Peyer's patch (tissue), 4 donors: Measurements from ENCODE around the gene CHID1. TPM values are rescaled to one million over a fixed set of nuclear protein-coding genes. Genes with fewer than 3 reads are reported as not detected.

Experiments used
- DNase-seq, 3 donors: peaks; one replicate each; pipeline ENCODE4 v3.0.0-alpha.2; 2017 to 2019
- H3K27ac ChIP-seq, 4 donors: fragments of 200-600 bp; sonication (generic); one replicate each; pipeline ENCODE4 v1.5.1; 2016 to 2019
- H3K27me3 ChIP-seq, 2 donors: fragments of 200-600 bp; sonication (generic); one replicate each; pipeline ENCODE4 v1.5.1; 2019
- H3K36me3 ChIP-seq, 3 donors: fragments of 200-600 bp; sonication (generic); one replicate each; pipeline ENCODE4 v1.5.1; 2016 to 2019
- H3K4me1 ChIP-seq, 4 donors: fragments of 200-600 bp; sonication (generic); one replicate each; pipeline ENCODE4 v1.5.1; 2016 to 2019
- H3K4me3 ChIP-seq, 4 donors: fragments of 200-600 bp; sonication (generic); 1 replicate in 3 of 4; 2 replicates in 1 of 4; pipeline ENCODE4 v1.5.1; 2016 to 2019; ENCODE audit warnings: mild to moderate bottlenecking in 1 of 4
- H3K9me3 ChIP-seq, 4 donors: fragments of 200-600 bp; sonication (generic); one replicate each; pipeline ENCODE4 v1.5.1; 2016 to 2019; ENCODE audit warnings: mild to moderate bottlenecking in 1 of 4
- CTCF ChIP-seq, 6 experiments: fragments of 450-650 bp in 4 of 6; fragments of 200-600 bp in 2 of 6; sonication (generic) in 1 of 6; IDR thresholded peaks; one replicate each; pipeline ENCODE4 v1.5.1; 2017 to 2019; ENCODE audit warnings: antibody characterized with exemption in 6 of 6, mild to moderate bottlenecking in 3 of 6, moderate library complexity in 1 of 6
- POLR2A ChIP-seq, 2 donors: fragments of 450-650 bp; IDR thresholded peaks; one replicate each; pipeline ENCODE4 v1.5.1; 2017; ENCODE audit warnings: antibody characterized with exemption in 2 of 2, mild to moderate bottlenecking in 2 of 2, moderate library complexity in 2 of 2
- total RNA-seq, 4 donors: library from RNA; depleted of rRNA; stranded (reverse); fragments of >200 nt; gene quantifications; one replicate each; pipeline ENCODE4 v1.1.0, GENCODE V29; 2016

Gene CHID1
- total RNA-seq, 4 donors from 2014 or later, result 50.6 to 72.6 (median 57.2) TPM

- Histone ChIP-seq H3K27me3 (no peaks in the 10 kb centered on the region), H3K4me1 (peaks cover 0 to 36% (median 8%) of the 10 kb centered on the region in 4 donors), H3K27ac (peak overlapping the region in 3 of 4 donors; percentile 26 to 68 (median 34)), H3K4me3 (no peak overlapping the region), H3K36me3 (peaks cover 0 to 7% (median 0%) of the 10 kb centered on the region in 3 donors), H3K9me3 (no peaks in the 10 kb centered on the region)
- TF ChIP-seq CTCF (IDR thresholded peaks at IDR 0.05), result no peak
- TF ChIP-seq POLR2A (IDR thresholded peaks at IDR 0.05), result no peak
- no peak for DNase-seq
Measured at GRCh38 chr11:951507-951906, 40.9 kb upstream of the CHID1 start.

GRCh38 chr11:947744-948143 lies 37.1 kb upstream of the CHID1 start:
- H3K4me3 ChIP-seq, result no peak overlapping the region
- DNase-seq, result no peak
- H3K4me1 ChIP-seq, result peaks cover 0 to 7% (median 3%) of the 10 kb centered on the region in 4 donors
- no peak for TF ChIP-seq POLR2A (IDR thresholded peaks at IDR 0.05)
- no peak for TF ChIP-seq CTCF (IDR thresholded peaks at IDR 0.05)
- no peaks in the 10 kb centered on the region for H3K27me3 ChIP-seq
- no peak overlapping the region for H3K27ac ChIP-seq
- H3K36me3 ChIP-seq, result peaks cover 0 to 29% (median 0%) of the 10 kb centered on the region in 3 donors
- no peaks in the 10 kb centered on the region for H3K9me3 ChIP-seq

GRCh38 chr11:945986-946385 lies 35.4 kb upstream of the CHID1 start:
- DNase-seq, result no peak
- no peak for TF ChIP-seq CTCF (IDR thresholded peaks at IDR 0.05)
- TF ChIP-seq POLR2A (IDR thresholded peaks at IDR 0.05), result no peak
- H3K36me3 ChIP-seq, result peaks cover 0 to 29% (median 0%) of the 10 kb centered on the region in 3 donors

GRCh38 chr11:944711-945470 lies 34.3 kb upstream of the CHID1 start:
- TF ChIP-seq POLR2A (IDR thresholded peaks at IDR 0.05) (no peak), CTCF (IDR thresholded peaks at IDR 0.05) (no peak)
- Histone ChIP-seq H3K36me3 (peaks cover 0 to 29% (median 0%) of the 10 kb centered on the region in 3 donors), H3K4me3 (no peak overlapping the region), H3K9me3 (no peaks in the 10 kb centered on the region), H3K4me1 (peaks cover 0 to 26% (median 0%) of the 10 kb centered on the region in 4 donors), H3K27ac (peak overlapping the region in 1 of 4 donors; percentile 5), H3K27me3 (no peaks in the 10 kb centered on the region)
- no peak for DNase-seq

More at GRCh38 chr11:945986-946385, 35.4 kb upstream of the CHID1 start:
- Histone ChIP-seq H3K4me1 (peaks cover 0 to 16% (median 0%) of the 10 kb centered on the region in 4 donors), H3K27ac (no peak overlapping the region), H3K4me3 (no peak overlapping the region), H3K9me3 (no peaks in the 10 kb centered on the region), H3K27me3 (no peaks in the 10 kb centered on the region)

GRCh38 chr11:942823-943222 lies 32.2 kb upstream of the CHID1 start:
- H3K27ac ChIP-seq, result peak overlapping the region in 2 of 4 donors; percentile 33 to 70
- no peak for DNase-seq
- H3K27me3 ChIP-seq, result no peaks in the 10 kb centered on the region
- peaks cover 0 to 29% (median 0%) of the 10 kb centered on the region in 3 donors for H3K36me3 ChIP-seq
- H3K9me3 ChIP-seq, result no peaks in the 10 kb centered on the region
- peaks cover 0 to 26% (median 0%) of the 10 kb centered on the region in 4 donors for H3K4me1 ChIP-seq
- TF ChIP-seq POLR2A (IDR thresholded peaks at IDR 0.05), result no peak
- no peak for TF ChIP-seq CTCF (IDR thresholded peaks at IDR 0.05)
- H3K4me3 ChIP-seq, result no peak overlapping the region
